ENCODE results near the gene SAMD4A. TPM values are rescaled to one million over a fixed set of nuclear protein-coding genes. Genes with fewer than 3 reads are reported as not detected.

SAMD4A gene
- total RNA-seq, 1 experiment from 2014 or later = 9.6 TPM

DNA sequence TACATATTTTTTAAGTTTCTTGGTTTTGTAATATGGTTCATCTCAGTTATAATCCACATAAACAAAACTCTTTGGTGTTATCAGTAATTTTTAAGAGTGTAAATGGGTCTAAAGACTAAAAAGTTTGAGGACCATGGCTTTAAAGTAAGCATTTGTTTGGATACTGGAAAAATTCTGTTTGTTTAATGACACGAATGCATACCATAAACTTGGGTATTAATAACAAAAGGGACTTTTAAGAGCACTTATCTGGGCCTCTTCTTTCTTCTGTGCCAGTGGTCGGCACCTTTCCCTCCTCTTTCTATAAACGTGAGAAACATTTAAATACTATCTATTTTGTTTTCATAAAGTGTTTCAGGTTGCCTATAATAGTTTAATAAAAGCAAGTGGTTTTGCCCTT lies 47.4 kb downstream of the SAMD4A start:
- Histone ChIP-seq H3K79me2 (ENCODE audit: insufficient read depth, low read length) (0 out of 2 replicates have a peak, but pooled peaks cover 2% of the 10 kb centered on the region), H3K56ac (ENCODE audit: insufficient read length, low read depth, low read length) (no peak overlapping the region), H3K79me1 (ENCODE audit: insufficient read depth, low read depth, low read length, poor library complexity, severe bottlenecking) (peaks cover under 1% of the 10 kb centered on the region), H4K20me1 (ENCODE audit: control insufficient read depth, insufficient read depth, insufficient read length) (no peaks in the 10 kb centered on the region), H2AK5ac (ENCODE audit: insufficient read length, low read length) (no peak overlapping the region), H3K23me2 (ENCODE audit: insufficient read length, low read depth, low read length, poor library complexity, severe bottlenecking) (no peaks in the 10 kb centered on the region), H2AFZ (ENCODE audit: low read length) (no peak overlapping the region), H3K23ac (ENCODE audit: insufficient read length, low read depth, low read length) (no peak overlapping the region), H2BK20ac (ENCODE audit: low read depth, low read length, poor library complexity, severe bottlenecking) (no peak overlapping the region), H4K8ac (replicated peaks; ENCODE audit: insufficient read length, low read depth, low read length) (no peak overlapping the region), H4K5ac (ENCODE audit: insufficient read length, low read depth, low read length) (no peak overlapping the region), H4K91ac (ENCODE audit: insufficient read length, low read depth, low read length) (no peak overlapping the region), H3K14ac (ENCODE audit: insufficient read depth, low read length) (no peak overlapping the region), H3K18ac (ENCODE audit: insufficient read length, low read depth, low read length) (no peak overlapping the region), H2BK120ac (ENCODE audit: low read depth, low read length, poor library complexity, severe bottlenecking) (no peak overlapping the region), H3K4me1 (ENCODE audit: insufficient read depth, low read length) (no peaks in the 10 kb centered on the region), H3K4ac (ENCODE audit: low read depth, low read length) (no peak overlapping the region), H3K4me2 (ENCODE audit: insufficient read depth, insufficient read length, low read length) (no peak overlapping the region), H3K27me3 (ENCODE audit: insufficient read depth, low read length) (no peaks in the 10 kb centered on the region), H3K9me3 (ENCODE audit: control insufficient read depth, low read depth, low read length) (no peaks in the 10 kb centered on the region), H2BK12ac (ENCODE audit: insufficient read length, low read depth, low read length) (no peak overlapping the region), H3K9ac (ENCODE audit: extremely low read depth, insufficient read length, low read length) (no peak overlapping the region), H3K27ac (ENCODE audit: insufficient read length, low read depth, low read length) (no peak overlapping the region), H2BK5ac (ENCODE audit: insufficient read length, low read length) (no peak overlapping the region), H3T11ph (ENCODE audit: low read length) (no peak overlapping the region), H2BK15ac (ENCODE audit: low read depth, low read length) (no peak overlapping the region)
- WGBS (ENCODE audit: extremely low coverage, insufficient read length, low lambda C conversion rate) = no CpG with 5 or more reads among the region's 3 CpGs
- Mint-ChIP-seq H3K27me3 (ENCODE audit: low read depth) (no peaks in the 10 kb centered on the region), H3K36me3 (ENCODE audit: insufficient read depth in 1 of 3, low read depth in 3 of 3) (no peaks in the 10 kb centered on the region), H3K4me1 (no peaks in the 10 kb centered on the region), H3K27ac (no peak overlapping the region), H3K9me3 (no peaks in the 10 kb centered on the region), H3K4me3 (no peak overlapping the region)
- no peak for DNase-seq
- TF ChIP-seq, protein P1, sequence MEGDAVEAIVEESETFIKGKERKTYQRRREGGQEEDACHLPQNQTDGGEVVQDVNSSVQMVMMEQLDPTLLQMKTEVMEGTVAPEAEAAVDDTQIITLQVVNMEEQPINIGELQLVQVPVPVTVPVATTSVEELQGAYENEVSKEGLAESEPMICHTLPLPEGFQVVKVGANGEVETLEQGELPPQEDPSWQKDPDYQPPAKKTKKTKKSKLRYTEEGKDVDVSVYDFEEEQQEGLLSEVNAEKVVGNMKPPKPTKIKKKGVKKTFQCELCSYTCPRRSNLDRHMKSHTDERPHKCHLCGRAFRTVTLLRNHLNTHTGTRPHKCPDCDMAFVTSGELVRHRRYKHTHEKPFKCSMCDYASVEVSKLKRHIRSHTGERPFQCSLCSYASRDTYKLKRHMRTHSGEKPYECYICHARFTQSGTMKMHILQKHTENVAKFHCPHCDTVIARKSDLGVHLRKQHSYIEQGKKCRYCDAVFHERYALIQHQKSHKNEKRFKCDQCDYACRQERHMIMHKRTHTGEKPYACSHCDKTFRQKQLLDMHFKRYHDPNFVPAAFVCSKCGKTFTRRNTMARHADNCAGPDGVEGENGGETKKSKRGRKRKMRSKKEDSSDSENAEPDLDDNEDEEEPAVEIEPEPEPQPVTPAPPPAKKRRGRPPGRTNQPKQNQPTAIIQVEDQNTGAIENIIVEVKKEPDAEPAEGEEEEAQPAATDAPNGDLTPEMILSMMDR (conservative IDR thresholded peaks at IDR 0.05) = no peak
